ENCODE data around the gene RET. TPM values are rescaled to one million over a fixed set of nuclear protein-coding genes. Genes with fewer than 3 reads are reported as not detected.

The RET gene
- total RNA-seq, 1 donor from 2014 or later: 0.30 TPM

GRCh38 chr10:43044448-43044921 lies 32.4 kb upstream of the RET start:
- intact Hi-C loops (cut with micrococcal nuclease): no loop called here

DNA sequence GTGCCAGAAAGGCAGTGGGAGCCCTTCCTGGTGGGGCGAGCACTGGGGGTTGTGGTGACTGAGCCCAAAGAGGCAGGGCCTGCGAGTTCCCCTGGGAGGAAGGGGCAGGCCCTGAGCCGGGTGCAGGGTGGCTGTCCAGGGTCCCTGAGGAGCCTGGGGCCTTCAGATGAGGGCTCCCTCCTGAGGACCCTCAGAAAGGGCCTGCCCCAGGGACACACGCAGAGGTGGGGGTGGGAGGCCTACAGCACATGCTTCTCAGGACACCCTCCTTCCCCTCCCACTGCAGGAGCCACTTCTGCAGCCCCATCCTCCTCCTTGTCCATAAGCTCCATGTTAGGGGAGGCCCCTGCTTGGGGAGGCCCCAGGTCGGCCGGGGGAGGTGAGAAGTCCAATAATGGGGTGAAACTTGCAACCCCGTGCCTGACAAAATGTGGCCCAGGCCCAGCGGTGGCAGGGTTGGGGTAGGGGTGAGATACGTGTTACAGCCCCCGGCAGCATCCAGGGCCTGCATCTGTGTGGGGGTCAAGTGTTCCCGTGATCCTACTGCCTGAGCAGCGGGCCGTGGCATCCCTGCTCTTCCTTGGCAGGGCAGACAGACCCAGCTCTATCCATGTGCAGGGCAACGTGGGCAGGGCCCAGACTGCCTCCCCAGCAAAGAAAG lies 31.8 kb upstream of the RET start:
- intact Hi-C loops (cut with micrococcal nuclease): no loop called here

DNA sequence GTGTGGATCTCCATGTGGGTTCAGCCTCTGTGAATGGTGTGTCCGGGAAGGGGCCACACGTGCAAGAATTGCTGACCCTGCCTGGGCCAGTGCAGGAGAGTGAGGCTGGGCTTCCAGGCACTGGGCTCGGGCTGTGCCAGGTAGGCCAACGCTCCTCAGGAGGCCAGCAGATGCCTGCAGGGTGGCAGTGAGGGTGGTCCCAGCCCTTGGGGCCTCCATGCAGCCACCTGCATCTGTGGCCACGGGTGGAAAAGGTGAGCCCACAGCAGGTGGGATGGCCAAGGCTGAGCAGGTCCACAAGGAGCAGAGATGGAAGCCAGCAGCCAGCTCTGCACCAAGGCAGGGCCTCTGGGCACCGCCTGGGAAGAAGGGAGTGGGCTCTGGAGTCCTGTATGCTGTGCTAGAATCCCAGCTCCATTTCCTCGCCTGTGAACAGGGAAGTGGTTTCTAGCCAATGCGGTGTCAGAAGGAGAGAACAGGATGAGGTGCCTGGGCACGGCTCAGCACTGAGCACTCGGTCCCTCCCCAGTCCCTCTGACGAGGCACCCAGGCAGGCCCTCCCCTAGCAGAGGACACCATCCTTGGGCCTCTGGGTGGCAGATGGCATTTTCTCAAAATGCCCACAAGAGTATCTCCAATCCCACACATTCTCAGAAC lies 31.1 kb upstream of the RET start:
- intact Hi-C loops (cut with micrococcal nuclease): no loop called here

- intact Hi-C loops (cut with micrococcal nuclease): no loop called here
Measured at GRCh38 chr10:43046288-43046991, 30.4 kb upstream of the RET start.

- intact Hi-C loops (cut with micrococcal nuclease): no loop called here
Measured at GRCh38 chr10:43047288-43047970, 29.4 kb upstream of the RET start.

DNA sequence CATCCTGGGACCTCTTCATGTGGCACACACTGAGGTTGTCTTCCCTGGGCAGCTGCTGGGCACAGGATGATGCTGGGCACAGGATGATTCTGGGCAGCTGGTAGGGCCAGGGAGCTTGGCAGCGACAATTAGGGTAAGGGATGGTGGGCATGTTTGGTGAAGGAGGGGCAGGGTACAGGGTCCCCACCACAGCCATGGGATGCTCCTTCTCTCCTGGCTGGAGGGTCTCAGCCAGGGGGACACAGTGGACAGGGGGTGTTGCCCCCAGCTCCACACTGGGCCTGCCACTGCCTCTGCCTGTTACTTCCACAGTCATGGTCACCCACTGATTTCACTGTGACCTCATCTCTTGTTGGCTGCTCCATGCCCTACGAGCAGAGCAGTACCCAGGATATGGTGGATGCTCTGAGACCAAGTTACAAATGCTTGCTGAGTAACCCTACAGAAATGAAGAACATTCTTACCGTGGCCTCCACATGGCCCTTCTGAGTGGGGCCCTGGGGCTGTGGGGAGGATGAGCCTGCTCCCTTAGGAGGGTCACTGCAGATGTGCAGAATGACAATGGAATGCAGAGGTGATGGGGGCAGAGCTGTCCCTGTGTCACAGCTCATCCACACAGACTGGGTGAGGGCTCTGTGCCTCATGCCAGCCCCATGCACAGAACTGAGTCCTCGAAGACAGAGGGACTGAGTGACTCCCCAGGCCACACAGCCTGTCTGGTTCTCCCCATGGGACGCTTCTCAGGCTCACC lies 28.4 kb upstream of the RET start:
- intact Hi-C loops (cut with micrococcal nuclease): no loop called here

DNA sequence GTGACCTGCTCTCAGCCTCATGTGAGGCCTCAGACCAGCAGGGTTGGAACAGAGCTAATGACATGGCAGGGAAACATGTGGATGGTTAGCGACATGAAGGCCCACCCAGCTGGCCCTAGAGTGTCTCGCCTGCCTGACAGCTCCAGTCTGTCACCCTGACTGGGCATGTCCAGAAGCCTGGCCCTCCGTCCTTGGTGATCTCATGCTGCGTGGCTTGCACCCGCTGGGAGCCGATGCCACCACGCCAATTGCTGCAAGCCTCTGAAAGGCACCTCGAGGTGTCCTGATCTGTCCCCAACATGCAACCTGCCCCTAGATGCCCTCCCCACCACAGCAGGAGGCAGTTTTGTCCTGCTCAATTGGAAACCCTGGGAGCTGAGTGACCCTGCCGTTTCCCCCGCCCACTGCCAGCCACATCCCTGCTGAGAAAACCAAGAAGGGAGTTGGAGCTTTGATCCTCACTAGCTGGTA lies 27.8 kb upstream of the RET start:
- intact Hi-C loops (cut with micrococcal nuclease): no loop called here

- intact Hi-C loops (cut with micrococcal nuclease): no loop called here
Measured at GRCh38 chr10:43050011-43050410, 26.9 kb upstream of the RET start.

DNA sequence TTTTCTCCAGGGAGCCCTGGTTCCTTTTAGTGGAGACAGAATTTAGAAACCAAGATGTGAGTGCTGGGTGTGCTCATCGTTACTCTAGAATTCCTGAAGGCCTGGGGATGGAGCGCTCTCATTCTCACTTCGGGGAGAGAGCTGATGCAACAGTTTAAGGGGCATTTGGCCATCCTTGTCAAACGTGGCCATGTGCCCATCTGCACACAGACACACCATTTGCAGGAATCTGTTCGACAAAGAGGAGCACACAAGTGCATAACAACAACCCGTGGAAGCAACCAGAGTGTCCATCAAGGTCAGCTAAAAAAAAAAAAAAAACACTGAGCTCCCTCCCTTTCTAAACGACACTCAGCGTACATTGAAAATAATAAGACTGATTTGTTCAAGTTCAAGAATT lies 23.0 kb upstream of the RET start:
- intact Hi-C loops (cut with micrococcal nuclease): no loop called here

GRCh38 chr10:43054593-43054992 lies 22.3 kb upstream of the RET start:
- intact Hi-C loops (cut with micrococcal nuclease): no loop called here

DNA sequence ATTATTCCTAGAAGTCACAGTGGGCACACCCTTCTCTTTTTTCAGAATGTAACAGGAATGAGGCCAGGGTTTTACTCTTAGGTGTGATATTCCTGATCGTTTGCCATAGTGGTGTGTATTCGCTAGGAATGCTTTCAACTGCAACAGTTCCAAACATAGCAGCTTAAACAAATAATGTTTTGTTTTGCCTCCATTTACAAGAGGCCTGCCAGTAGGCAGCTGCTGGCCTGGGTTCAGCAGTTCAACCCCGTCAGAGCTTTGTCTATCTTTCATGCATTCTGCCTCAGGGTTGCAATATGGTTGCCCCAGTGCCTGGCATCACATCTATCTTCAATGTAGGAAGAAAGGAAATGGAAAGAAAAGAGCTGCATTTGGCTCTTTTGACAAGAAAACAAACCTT lies 21.7 kb upstream of the RET start:
- intact Hi-C loops (cut with micrococcal nuclease): no loop called here

- intact Hi-C loops (cut with micrococcal nuclease): no loop called here
Measured at GRCh38 chr10:43055991-43056567, 20.8 kb upstream of the RET start.

- intact Hi-C loops (cut with micrococcal nuclease): no loop called here
Measured at GRCh38 chr10:43056568-43057011, 20.3 kb upstream of the RET start.

DNA sequence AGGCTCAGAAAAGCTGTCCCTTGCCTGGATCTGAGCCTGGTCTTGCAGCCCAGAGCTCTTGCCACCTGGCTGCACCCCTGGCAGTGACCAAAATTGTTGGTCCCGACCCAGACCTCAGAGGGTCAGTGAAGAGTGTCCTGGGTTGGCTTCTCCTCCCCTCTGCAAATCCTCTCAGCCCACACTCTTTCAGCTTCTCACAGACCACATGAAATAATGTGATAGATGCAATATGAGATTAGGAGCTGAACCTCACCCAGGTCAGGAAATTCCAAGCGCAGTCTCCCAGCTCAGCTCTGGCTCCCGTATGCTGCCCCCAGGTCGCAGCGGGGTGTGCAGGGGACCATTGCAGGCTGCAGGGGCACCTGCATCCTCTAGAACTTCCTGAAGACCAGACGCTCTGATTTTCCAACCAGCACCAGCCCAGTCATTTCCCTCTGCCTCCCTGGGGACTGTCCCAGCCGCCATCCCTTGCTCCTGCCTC lies 19.6 kb upstream of the RET start:
- intact Hi-C loops (cut with micrococcal nuclease): no loop called here

- intact Hi-C loops (cut with micrococcal nuclease): no loop called here
Measured at GRCh38 chr10:43057831-43058340, 19.0 kb upstream of the RET start.

DNA sequence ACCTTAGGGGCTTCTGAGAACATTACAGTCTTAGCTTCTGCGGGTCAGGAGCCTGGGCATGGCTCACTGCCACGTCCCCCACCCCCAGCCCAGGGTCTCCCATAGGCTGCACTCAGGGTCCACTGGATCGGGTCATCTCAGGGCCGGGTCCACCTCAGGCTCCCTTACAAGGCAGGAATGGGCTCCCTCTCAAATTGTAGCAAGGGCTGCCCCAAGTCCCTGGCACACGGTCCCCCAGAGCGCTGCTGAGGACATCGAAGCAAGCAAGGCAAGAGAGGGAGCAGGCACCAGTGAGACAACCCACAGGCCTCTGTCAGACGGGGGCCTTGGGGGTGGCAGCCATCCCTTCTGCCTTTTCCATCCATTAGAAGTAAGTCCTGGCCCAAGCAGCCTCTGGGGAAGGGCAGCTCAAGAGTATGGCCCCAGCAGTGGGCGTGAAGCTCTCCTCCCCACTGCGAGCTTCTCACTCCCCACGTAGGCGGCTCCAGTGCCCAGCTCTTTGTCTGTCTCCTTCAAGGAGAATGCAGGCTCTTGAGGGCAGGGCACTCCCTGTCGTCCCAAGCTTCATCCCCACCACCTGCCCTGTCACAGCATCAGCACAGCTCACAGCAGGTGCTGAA lies 18.0 kb upstream of the RET start:
- intact Hi-C loops (cut with micrococcal nuclease): no loop called here

- intact Hi-C loops (cut with micrococcal nuclease): no loop called here
Measured at GRCh38 chr10:43059336-43059720, 17.5 kb upstream of the RET start.

GRCh38 chr10:43059828-43060227 lies 17.0 kb upstream of the RET start:
- intact Hi-C loops (cut with micrococcal nuclease): no loop called here

DNA sequence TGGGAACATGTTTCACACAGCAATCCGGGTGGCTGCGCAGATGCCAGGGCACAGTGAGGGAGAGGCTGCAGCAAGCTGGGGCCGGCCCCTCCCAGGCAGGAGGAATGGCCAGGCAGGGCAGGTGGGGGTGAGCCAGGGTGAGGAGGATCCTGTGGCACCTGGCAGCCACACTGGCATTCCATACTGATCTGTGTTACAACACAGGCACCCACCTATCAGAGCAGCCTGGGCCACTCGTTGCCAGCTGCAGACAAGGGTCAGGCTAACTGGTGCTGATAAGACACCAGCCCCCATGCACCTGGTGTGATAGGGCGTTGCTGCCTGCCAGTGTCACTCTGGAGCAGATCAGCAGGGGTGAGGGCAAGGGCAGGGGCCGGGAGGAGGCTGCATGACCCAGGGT lies 16.6 kb upstream of the RET start:
- intact Hi-C loops (cut with micrococcal nuclease): no loop called here

- intact Hi-C loops (cut with micrococcal nuclease): no loop called here
Measured at GRCh38 chr10:43061331-43061730, 15.5 kb upstream of the RET start.
